Epithelial cell of proximal tubule (primary cell): ENCODE data around the gene CFAP91. TPM values are rescaled to one million over a fixed set of nuclear protein-coding genes. Genes with fewer than 3 reads are reported as not detected.

ENCODE experiments used
- DNase-seq: peaks from one replicate; pipeline ENCODE4 v3.0.0-alpha.2; 2011; ENCODE audit warnings: low read depth
- H3K4me3 ChIP-seq: 2 replicates; pipeline ENCODE4 v1.5.1; 2011; ENCODE audit warnings: low read depth, mild to moderate bottlenecking, low read length
- CTCF ChIP-seq: conservative IDR thresholded peaks from 2 replicates; pipeline ENCODE4 v1.5.1; 2012; ENCODE audit warnings: low read depth, mild to moderate bottlenecking, low read length
- total RNA-seq: library from RNA; depleted of rRNA; stranded (reverse); fragments of >200 nt; gene quantifications from 2 replicates; pipeline ENCODE4 v1.2.3, GENCODE V29; 2015

CFAP91 gene
- total RNA-seq, 1 donor from 2014 or later, result 2.2 TPM

GRCh38 chr3:119700269-119700919, 2.4 kb upstream of the CFAP91 start:
- TF ChIP-seq CTCF, result no peak
- peak; percentile 63 for DNase-seq
- no peak overlapping the region for H3K4me3 ChIP-seq

DNA sequence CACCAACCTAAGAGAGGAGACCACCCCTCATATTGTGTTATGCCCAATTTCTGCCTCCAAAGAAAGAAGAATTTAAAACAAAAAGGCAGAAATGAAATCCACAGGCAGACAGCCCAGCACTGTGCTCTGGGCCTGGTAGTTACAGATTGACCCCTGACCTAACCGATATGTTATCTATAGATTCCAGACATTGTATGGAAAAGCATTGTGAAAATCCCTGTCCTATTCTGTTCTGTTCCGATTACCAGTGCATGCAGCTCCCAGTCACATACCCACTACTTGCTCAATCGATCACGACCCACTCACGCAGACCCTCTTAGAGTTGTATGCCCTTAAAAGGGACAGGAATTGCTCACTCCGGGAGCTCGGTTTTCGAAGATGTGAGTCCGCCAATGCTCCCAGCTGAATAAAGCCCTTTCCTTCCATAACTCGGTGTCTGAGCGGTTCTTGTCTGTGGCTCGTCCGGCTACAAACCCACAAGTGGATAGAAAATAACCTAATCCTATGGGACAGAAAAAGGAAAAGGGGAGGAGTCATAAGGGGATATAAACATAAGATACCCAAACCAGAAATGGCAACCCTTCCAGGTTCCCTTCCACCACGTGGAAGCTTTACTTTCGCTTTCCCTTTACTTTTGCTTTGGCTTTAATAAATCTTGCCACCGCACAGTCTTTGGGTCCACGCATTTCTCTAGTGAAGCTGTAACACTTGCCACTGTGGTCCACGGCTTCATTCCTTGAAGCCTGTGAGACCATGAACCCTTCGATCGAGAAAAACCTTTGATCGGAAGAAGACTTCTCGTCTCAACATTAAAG, 1.7 kb upstream of the CFAP91 start:
- H3K4me3 ChIP-seq, result no peak overlapping the region
- no peak for TF ChIP-seq CTCF
- no peak for DNase-seq

DNA sequence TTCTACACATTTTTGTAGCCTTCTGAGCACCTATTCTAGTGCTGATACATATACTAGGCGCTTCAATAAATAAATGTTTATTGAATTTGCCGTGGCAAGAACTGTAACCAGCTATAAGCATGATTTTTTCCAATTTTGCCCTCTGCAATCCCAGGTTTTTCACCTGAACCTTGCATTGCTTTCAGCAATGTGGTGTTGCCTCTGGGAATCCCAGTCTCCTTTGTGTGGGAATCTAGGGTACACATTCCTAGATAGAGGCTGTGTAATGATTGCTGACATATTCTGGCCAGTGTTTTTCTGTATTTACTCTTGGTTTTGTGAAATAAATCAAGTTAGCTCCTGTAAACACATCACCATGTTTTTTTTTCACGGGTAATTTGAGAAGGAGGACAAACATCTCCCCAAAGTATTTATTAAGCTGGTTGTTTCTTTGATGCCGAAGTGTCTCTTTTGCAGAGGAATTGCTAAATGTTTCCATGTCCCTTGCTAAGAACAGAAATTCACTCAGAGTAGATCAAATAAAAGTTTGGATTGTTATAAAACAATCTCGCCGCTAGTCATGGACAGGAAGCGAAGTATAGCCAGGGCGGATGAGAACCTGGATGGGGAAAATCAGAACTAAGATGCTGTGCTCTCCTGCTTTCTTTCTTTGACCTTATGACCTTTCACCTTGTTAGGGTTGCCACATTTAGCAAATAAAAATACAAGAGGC, 1.2 kb downstream of the CFAP91 start:
- no peak for DNase-seq
- peak overlapping the region; percentile 83 for H3K4me3 ChIP-seq
- TF ChIP-seq CTCF, result no peak

DNA sequence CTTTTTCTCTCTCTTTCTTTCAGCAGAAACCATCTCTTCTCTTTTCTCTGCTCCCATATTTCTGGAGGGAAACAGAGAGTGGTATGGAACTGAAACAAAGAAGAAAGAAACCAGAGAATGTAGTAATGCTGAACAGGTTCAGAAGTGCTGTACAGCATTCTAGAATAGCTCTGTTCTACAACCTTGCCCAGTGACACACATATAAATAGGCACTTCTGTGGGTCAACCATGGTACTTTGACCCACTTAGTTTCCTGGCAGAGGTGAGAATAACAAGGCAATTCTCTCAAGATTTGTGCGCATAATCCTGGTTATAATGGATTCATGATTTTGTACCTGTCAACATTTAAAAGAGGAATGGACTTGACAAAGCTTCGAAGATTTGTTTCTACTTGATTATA, 12.3 kb downstream of the CFAP91 start:
- no peak overlapping the region for H3K4me3 ChIP-seq
- DNase-seq, result no peak
- no peak for TF ChIP-seq CTCF

DNA sequence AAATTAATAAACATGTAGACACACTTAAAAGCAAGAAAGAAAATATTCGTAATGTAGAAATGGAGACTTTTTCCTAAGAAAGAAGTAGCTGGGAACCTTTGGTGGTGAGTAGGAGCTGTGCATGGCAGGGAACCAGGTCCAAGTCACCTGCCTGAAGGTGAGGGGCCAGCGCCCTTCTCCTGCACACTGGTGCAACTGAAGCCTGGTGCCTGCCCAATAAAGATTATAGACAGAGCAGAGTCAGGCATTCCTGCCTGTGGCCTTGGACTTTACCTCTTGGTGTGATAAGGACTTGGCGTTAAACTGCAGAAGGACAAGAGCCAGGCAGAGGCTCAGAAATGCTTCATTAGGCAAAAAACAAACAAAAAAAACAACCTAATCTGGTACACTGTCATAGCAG, 14.2 kb downstream of the CFAP91 start:
- DNase-seq, result no peak
- TF ChIP-seq CTCF, result no peak
- H3K4me3 ChIP-seq, result no peak overlapping the region

- H3K4me3 ChIP-seq, result no peak overlapping the region
- no peak for TF ChIP-seq CTCF
- DNase-seq, result no peak
These were observed 14.7 kb downstream of the CFAP91 start for GRCh38 chr3:119717520-119717919.
